ENCODE results near the gene CSTPP1.

DNA sequence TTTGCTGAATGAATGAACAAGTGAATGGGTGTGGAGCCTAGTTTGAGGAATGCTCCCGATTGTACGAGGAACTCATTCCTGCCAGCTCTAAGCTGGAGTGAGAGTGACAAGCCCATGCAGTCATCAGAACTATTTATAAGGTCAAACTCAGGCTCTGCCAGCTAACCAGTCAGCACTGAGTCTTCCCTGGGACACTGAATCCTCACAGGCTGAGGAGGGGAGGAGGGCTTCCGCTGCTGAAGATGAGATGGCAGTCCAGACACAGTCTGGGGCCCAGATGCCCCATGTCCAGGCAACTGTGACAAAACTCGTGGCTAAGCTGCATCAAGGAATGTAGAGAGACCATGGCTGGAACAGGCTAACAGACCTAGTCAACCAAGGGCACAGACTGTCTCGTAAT, 22.2 kb upstream of the CSTPP1 start:
- TF ChIP-seq, protein P1, sequence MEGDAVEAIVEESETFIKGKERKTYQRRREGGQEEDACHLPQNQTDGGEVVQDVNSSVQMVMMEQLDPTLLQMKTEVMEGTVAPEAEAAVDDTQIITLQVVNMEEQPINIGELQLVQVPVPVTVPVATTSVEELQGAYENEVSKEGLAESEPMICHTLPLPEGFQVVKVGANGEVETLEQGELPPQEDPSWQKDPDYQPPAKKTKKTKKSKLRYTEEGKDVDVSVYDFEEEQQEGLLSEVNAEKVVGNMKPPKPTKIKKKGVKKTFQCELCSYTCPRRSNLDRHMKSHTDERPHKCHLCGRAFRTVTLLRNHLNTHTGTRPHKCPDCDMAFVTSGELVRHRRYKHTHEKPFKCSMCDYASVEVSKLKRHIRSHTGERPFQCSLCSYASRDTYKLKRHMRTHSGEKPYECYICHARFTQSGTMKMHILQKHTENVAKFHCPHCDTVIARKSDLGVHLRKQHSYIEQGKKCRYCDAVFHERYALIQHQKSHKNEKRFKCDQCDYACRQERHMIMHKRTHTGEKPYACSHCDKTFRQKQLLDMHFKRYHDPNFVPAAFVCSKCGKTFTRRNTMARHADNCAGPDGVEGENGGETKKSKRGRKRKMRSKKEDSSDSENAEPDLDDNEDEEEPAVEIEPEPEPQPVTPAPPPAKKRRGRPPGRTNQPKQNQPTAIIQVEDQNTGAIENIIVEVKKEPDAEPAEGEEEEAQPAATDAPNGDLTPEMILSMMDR (IDR thresholded peaks at IDR 0.05; ENCODE audit: insufficient read depth, low read length, poor library complexity, severe bottlenecking) = no peak
- TF ChIP-seq EZH2phosphoT487 (conservative IDR thresholded peaks at IDR 0.05; ENCODE audit: low read length) = no peak
